Activated naive CD4-positive, alpha-beta T cell treated with anti-CD3 and anti-CD28 coated beads for 36 hours (primary cell): ENCODE data around the gene B3GNT3. TPM values are rescaled to one million over a fixed set of nuclear protein-coding genes. Genes with fewer than 3 reads are reported as not detected.

Source experiments
- CTCF ChIA-PET: fragments of 350-600 bp; sonication (Branson Sonifier 250); formaldehyde crosslinking; loops from one replicate; lab custom pipeline; 2021; ENCODE audit warnings: antibody characterized with exemption; lab: Charles Lee
- DNase-seq: peaks from one replicate; pipeline ENCODE4 v3.0.0-alpha.2; 2020
- H3K27ac Mint-ChIP-seq: one replicate; pipeline ENCODE4 v1.8.0; 2021; ENCODE audit warnings: mild to moderate bottlenecking, mixed read lengths
- H3K27me3 Mint-ChIP-seq: one replicate; pipeline ENCODE4 v1.8.0; 2021; ENCODE audit warnings: low read depth, mixed read lengths
- H3K36me3 Mint-ChIP-seq: one replicate; pipeline ENCODE4 v1.8.0; 2021; ENCODE audit warnings: low read depth, mixed read lengths
- H3K4me1 Mint-ChIP-seq: one replicate; pipeline ENCODE4 v1.8.0; 2021; ENCODE audit warnings: low read depth, mixed read lengths
- H3K4me3 Mint-ChIP-seq: one replicate; pipeline ENCODE4 v1.8.0; 2021; ENCODE audit warnings: mild to moderate bottlenecking, moderate library complexity, mixed read lengths
- H3K9me3 Mint-ChIP-seq: one replicate; pipeline ENCODE4 v1.8.0; 2021; ENCODE audit warnings: mixed read lengths
- intact Hi-C: fragments of 100-400 bp; cut with micrococcal nuclease; formaldehyde crosslinking; loops from one replicate; pipeline ENCODE4 v1.15.1; 2023
- total RNA-seq, 2 experiments: library from RNA; stranded (reverse); gene quantifications; one replicate each; pipeline ENCODE4 v1.2.3, GENCODE V29; 2021

The B3GNT3 gene
- total RNA-seq, 2 experiments from 2014 or later: 0.17 to 0.19 TPM

GRCh38 chr19:17860331-17860992 lies 65.5 kb downstream of the B3GNT3 start:
- H3K36me3 Mint-ChIP-seq: peaks cover 37% of the 10 kb centered on the region
- CTCF ChIA-PET: interaction anchor here (1.6 to 3.6 kb wide), 5 partner anchors 11 to 137 kb away, joined by 7 to 70 read pairs (median 15); partner anchors contain the start of genes CCDC124 and SLC5A5
- no peaks in the 10 kb centered on the region for H3K9me3 Mint-ChIP-seq
- H3K27me3 Mint-ChIP-seq: no peaks in the 10 kb centered on the region
- intact Hi-C loops: no loop called here
- H3K4me3 Mint-ChIP-seq: peak overlapping the region; percentile 92
- H3K27ac Mint-ChIP-seq: peak overlapping the region; percentile 96
- no peak for DNase-seq
- peaks cover 34% of the 10 kb centered on the region for H3K4me1 Mint-ChIP-seq

- intact Hi-C loops: no loop called here
- Mint-ChIP-seq H3K4me3 (peak overlapping the region; percentile 92), H3K36me3 (peaks cover 37% of the 10 kb centered on the region), H3K27ac (peak overlapping the region; percentile 96), H3K27me3 (no peaks in the 10 kb centered on the region), H3K9me3 (no peaks in the 10 kb centered on the region), H3K4me1 (peaks cover 31% of the 10 kb centered on the region)
- DNase-seq: no peak
- CTCF ChIA-PET: interaction anchor here (2.1 to 3.6 kb wide), 3 partner anchors 11 to 77 kb away, joined by 15 to 70 read pairs (median 30); partner anchors contain the start of genes CCDC124 and SLC5A5
These were observed 66.0 kb downstream of the B3GNT3 start for GRCh38 chr19:17860993-17861360.

GRCh38 chr19:17861542-17862402 lies 66.8 kb downstream of the B3GNT3 start:
- no peaks in the 10 kb centered on the region for H3K27me3 Mint-ChIP-seq
- intact Hi-C loops: no loop called here
- H3K36me3 Mint-ChIP-seq: peaks cover 37% of the 10 kb centered on the region
- DNase-seq: no peak
- H3K4me3 Mint-ChIP-seq: peak overlapping the region; percentile 92
- peaks cover 31% of the 10 kb centered on the region for H3K4me1 Mint-ChIP-seq
- H3K27ac Mint-ChIP-seq: peak overlapping the region; percentile 96
- H3K9me3 Mint-ChIP-seq: no peaks in the 10 kb centered on the region
- CTCF ChIA-PET: interaction anchor here (3.1 kb wide), 1 partner anchor 10 kb away, joined by 30 read pairs; the partner anchor contains the start of gene SLC5A5

GRCh38 chr19:17862711-17863519 lies 68.0 kb downstream of the B3GNT3 start:
- H3K9me3 Mint-ChIP-seq: no peaks in the 10 kb centered on the region
- H3K4me3 Mint-ChIP-seq: peak overlapping the region; percentile 36
- no peak for DNase-seq
- intact Hi-C loops: no loop called here
- no peaks in the 10 kb centered on the region for H3K27me3 Mint-ChIP-seq
- H3K4me1 Mint-ChIP-seq: peaks cover 31% of the 10 kb centered on the region
- H3K27ac Mint-ChIP-seq: peak overlapping the region; percentile 59
- CTCF ChIA-PET: no interaction called here
- peaks cover 37% of the 10 kb centered on the region for H3K36me3 Mint-ChIP-seq

Other genes starting within 250 kb of the B3GNT3 start
- gene COLGALT1, start 239.5 kb upstream of the B3GNT3 start, total RNA-seq: 10 to 100 TPM; 36.8 to 37.3 TPM
- under 1 TPM in 1 of 2 experiments, not detected in 1; 0.12 TPM for gene UNC13A, start 106.8 kb upstream of the B3GNT3 start, total RNA-seq
- gene MAP1S, start 75.7 kb upstream of the B3GNT3 start, total RNA-seq: 10 to 100 TPM; 46.8 to 51.8 TPM
- 10 to 100 TPM; 48.9 to 56.8 TPM for gene FCHO1, start 43.7 kb upstream of the B3GNT3 start, total RNA-seq
- gene INSL3, start 26.4 kb downstream of the B3GNT3 start, total RNA-seq: 1 to 10 TPM; 5.7 to 5.9 TPM
- gene JAK3, start 52.8 kb downstream of the B3GNT3 start, total RNA-seq: 100 to 1,000 TPM; 231 to 235 TPM
- gene RPL18A, start 64.8 kb downstream of the B3GNT3 start, total RNA-seq: 1,000 to 10,000 TPM; 4,021 to 4,160 TPM
- 1 to 10 TPM; 1.1 to 1.2 TPM for gene SLC5A5, start 76.8 kb downstream of the B3GNT3 start, total RNA-seq
- gene CCDC124, start 137.9 kb downstream of the B3GNT3 start, total RNA-seq: 100 to 1,000 TPM; 107 to 118 TPM
- under 1 TPM; 0.21 to 0.30 TPM for gene KCNN1, start 172.0 kb downstream of the B3GNT3 start, total RNA-seq
- 10 to 100 TPM; 17.7 to 19.0 TPM for gene ARRDC2, start 213.0 kb downstream of the B3GNT3 start, total RNA-seq